Thymus (tissue), 11 donors: ENCODE data around the gene NUP153. TPM values are rescaled to one million over a fixed set of nuclear protein-coding genes. Genes with fewer than 3 reads are reported as not detected.

ENCODE experiments used
- DNase-seq, 9 donors: peaks; one replicate each; pipeline ENCODE4 v3.0.0-alpha.2; 2013; ENCODE audit warnings: low spot score in 9 of 9, low read depth in 6 of 9, missing footprints in 1 of 9
- H3K27ac ChIP-seq, 2 donors: one replicate each; pipeline ENCODE4 v1.5.1; 2013; ENCODE audit warnings: control low read depth in 1 of 2, low read depth in 1 of 2, low read length in 1 of 2, mild to moderate bottlenecking in 1 of 2, moderate library complexity in 1 of 2
- H3K27me3 ChIP-seq, 2 donors: one replicate each; pipeline ENCODE4 v1.5.1; 2013; ENCODE audit warnings: low read length in 1 of 2; ENCODE audit not compliant: control insufficient read depth in 2 of 2, insufficient read depth in 1 of 2
- H3K36me3 ChIP-seq, 2 donors: one replicate each; pipeline ENCODE4 v1.5.1; 2013; ENCODE audit warnings: low read length in 1 of 2, mild to moderate bottlenecking in 1 of 2, moderate library complexity in 1 of 2; ENCODE audit not compliant: control insufficient read depth in 2 of 2, insufficient read depth in 2 of 2
- H3K4me1 ChIP-seq, 2 donors: one replicate each; pipeline ENCODE4 v1.5.1; 2013; ENCODE audit warnings: low read length in 2 of 2; ENCODE audit not compliant: control insufficient read depth in 2 of 2, insufficient read depth in 2 of 2
- H3K4me3 ChIP-seq, 2 donors: one replicate each; pipeline ENCODE4 v1.5.1; 2013; ENCODE audit warnings: low read length in 2 of 2, control low read depth in 1 of 2, mild to moderate bottlenecking in 1 of 2
- H3K9me3 ChIP-seq, 2 donors: one replicate each; pipeline ENCODE4 v1.5.1; 2013; ENCODE audit warnings: low read length in 1 of 2, mild to moderate bottlenecking in 1 of 2; ENCODE audit not compliant: control insufficient read depth in 2 of 2, insufficient read depth in 1 of 2
- WGBS: extraction: QIAGEN DNeasy Blood & Tissue Kit; methylation state at CpG from one replicate; pipeline ENCODE4 v1.1.7; 2013; 5-methylcytosine and 5-hydroxymethylcytosine counted together
- polyA plus RNA-seq: library from polyadenylated mRNA; stranded (reverse); fragments of 200-250 nt; gene quantifications from one replicate; pipeline ENCODE4 v1.2.3, GENCODE V29; 2013
- total RNA-seq: library from RNA; stranded (reverse); fragments of 120-200 nt; gene quantifications from one replicate; pipeline ENCODE4 v1.2.4, GENCODE V29; 2013
- donor health status: healthy.

The NUP153 gene
- total and polyA plus RNA-seq, 2 donors = 14.9 to 32.5 TPM

GRCh38 chr6:17673543-17674254, 33.0 kb downstream of the NUP153 start:
- Histone ChIP-seq H3K27me3 (no peaks in the 10 kb centered on the region), H3K4me1 (no peaks in the 10 kb centered on the region), H3K4me3 (no peak overlapping the region), H3K27ac (no peak overlapping the region), H3K9me3 (no peaks in the 10 kb centered on the region), H3K36me3 (peaks cover 25 to 61% of the 10 kb centered on the region in 2 donors)
- WGBS = 97% methylated on average over 4 of the region's 4 CpGs
- no peak for DNase-seq

DNA sequence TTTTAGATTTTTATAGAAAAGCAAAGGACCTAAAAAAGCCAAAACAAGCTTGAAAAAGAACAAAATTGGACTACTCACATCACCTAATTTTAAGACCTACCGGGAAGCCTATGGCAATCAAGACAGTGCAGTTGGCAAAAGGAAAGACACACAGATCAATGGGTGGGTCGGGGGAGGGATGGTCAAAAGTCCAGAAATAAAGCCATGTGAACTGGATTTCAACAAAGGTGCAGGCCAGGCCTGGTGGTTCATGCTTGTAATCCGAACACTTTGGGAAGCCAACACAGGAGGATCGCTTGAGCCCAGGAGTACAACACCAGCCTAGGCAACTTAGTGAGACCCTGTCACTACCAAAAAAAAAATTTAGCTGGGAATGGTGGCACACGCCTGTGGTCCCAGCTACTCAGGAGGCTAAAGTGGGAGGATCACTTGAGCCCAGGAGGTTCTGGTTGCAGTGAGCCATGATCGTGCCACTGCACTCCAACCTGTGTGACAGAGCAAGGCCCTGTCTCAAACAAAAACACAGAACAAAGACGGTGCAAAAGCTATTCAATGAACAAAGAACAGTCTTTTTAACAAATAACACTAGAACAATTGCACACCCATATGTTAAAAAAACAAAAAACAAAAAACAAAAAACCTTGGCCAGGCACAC, 34.5 kb downstream of the NUP153 start:
- no peak overlapping the region for H3K27ac ChIP-seq
- no peak overlapping the region for H3K4me3 ChIP-seq
- no peaks in the 10 kb centered on the region for H3K4me1 ChIP-seq
- no peaks in the 10 kb centered on the region for H3K9me3 ChIP-seq
- H3K36me3 ChIP-seq = peaks cover 32 to 67% of the 10 kb centered on the region in 2 donors
- no peaks in the 10 kb centered on the region for H3K27me3 ChIP-seq
- 99% methylated on average over 7 of the region's 7 CpGs for WGBS
- no peak for DNase-seq

DNA sequence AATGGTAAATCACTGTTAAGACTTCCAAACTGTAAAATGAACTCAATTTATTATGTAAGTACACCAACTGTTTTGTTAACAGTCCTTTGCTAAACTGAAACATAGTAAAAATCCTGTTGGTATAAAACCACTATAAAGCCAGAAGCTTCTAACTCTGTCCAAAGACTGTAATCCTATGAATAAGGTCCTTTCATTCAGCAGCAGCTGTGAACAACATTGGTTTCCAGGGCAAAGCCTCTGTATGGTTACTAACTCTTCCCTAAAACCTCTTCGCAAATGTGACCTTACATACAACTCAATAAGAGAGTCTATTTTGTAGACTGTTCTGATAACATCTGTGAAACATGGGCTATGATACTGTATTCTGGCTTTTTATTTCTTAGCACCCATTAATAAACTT, 40.1 kb downstream of the NUP153 start:
- Histone ChIP-seq H3K36me3 (peaks cover 11 to 54% of the 10 kb centered on the region in 2 donors), H3K27me3 (no peaks in the 10 kb centered on the region), H3K4me3 (no peak overlapping the region), H3K4me1 (no peaks in the 10 kb centered on the region), H3K9me3 (no peaks in the 10 kb centered on the region), H3K27ac (no peak overlapping the region)
- DNase-seq = no peak
- WGBS = 97% methylated on average over 1 of the region's 1 CpG

DNA sequence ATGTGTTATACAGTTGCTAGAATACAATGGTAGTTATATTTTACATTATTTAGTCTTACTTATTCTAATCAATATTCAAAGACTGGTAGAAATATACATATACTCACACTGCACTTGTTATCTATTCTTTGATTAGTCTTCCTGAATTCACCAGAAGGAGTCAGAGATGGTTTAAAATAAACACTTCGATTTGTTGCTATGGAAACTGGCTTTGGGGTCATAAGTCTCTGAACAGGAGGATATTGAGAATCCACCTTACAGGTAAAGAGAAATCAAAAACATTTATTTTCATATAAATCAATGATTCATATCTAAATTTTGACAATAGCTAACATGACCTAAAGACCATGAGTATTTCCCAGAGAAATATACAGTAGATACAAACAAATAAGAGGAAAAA, 41.6 kb downstream of the NUP153 start:
- H3K36me3 ChIP-seq = peaks cover 19 to 55% of the 10 kb centered on the region in 2 donors
- H3K4me3 ChIP-seq = no peak overlapping the region
- no peaks in the 10 kb centered on the region for H3K27me3 ChIP-seq
- no peaks in the 10 kb centered on the region for H3K9me3 ChIP-seq
- H3K27ac ChIP-seq = no peak overlapping the region
- no peak for DNase-seq
- no peaks in the 10 kb centered on the region for H3K4me1 ChIP-seq
- 93% methylated on average over 1 of the region's 1 CpG for WGBS

- Histone ChIP-seq H3K4me3 (no peak overlapping the region), H3K27ac (no peak overlapping the region), H3K36me3 (peaks cover 11 to 51% of the 10 kb centered on the region in 2 donors), H3K9me3 (no peaks in the 10 kb centered on the region), H3K4me1 (no peaks in the 10 kb centered on the region), H3K27me3 (no peaks in the 10 kb centered on the region)
- WGBS = 97% methylated on average over 4 of the region's 4 CpGs
- no peak for DNase-seq
These were observed 43.5 kb downstream of the NUP153 start for GRCh38 chr6:17663226-17663625.

DNA sequence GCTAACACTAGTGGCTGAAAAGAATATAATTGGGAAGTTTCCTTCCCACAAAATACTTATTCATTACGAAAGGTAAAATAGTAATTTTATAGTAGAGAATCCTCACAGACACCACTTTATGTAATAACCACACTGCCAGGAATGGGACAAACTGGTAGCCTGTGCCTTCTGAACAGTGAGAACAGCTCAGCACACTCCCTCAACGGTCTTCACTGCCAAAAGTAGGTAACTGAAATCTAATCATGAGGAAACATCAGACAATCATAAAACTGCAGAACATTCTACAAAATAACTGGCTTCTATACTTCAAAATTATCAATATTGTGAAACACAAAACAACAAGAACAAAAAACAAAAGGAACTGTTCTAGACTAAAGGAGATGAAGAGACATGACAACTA, 44.1 kb downstream of the NUP153 start:
- H3K36me3 ChIP-seq = peaks cover 8 to 52% of the 10 kb centered on the region in 2 donors
- H3K4me3 ChIP-seq = no peak overlapping the region
- DNase-seq = no peak
- no peaks in the 10 kb centered on the region for H3K4me1 ChIP-seq
- no peak overlapping the region for H3K27ac ChIP-seq
- H3K27me3 ChIP-seq = no peaks in the 10 kb centered on the region
- H3K9me3 ChIP-seq = no peaks in the 10 kb centered on the region
- WGBS = 87% methylated on average over 2 of the region's 2 CpGs

DNA sequence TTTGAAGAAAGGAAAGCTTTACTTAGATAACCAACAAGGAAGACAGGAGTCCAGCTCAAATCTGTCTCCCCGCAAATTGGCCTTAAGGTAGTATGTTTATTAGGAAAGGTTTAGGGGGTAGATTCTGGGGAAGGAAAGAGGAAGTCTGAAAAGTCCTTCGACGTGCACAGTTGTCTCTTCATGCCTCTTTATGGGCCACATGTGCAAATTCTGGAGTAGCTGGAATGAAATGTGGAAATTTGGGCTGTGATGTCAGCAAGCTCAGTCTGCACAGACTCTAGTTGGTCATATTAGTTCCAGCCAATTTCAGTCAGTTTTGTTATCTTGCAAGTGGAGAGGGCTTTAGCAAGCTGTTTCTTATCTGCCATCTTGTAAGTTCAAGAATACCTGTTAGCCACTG, 50.1 kb downstream of the NUP153 start:
- no peaks in the 10 kb centered on the region for H3K9me3 ChIP-seq
- H3K4me3 ChIP-seq = no peak overlapping the region
- no peaks in the 10 kb centered on the region for H3K27me3 ChIP-seq
- H3K36me3 ChIP-seq = peaks cover 10 to 51% of the 10 kb centered on the region in 2 donors
- no peak overlapping the region for H3K27ac ChIP-seq
- DNase-seq = no peak
- 64% methylated on average over 3 of the region's 3 CpGs for WGBS
- no peaks in the 10 kb centered on the region for H3K4me1 ChIP-seq

DNA sequence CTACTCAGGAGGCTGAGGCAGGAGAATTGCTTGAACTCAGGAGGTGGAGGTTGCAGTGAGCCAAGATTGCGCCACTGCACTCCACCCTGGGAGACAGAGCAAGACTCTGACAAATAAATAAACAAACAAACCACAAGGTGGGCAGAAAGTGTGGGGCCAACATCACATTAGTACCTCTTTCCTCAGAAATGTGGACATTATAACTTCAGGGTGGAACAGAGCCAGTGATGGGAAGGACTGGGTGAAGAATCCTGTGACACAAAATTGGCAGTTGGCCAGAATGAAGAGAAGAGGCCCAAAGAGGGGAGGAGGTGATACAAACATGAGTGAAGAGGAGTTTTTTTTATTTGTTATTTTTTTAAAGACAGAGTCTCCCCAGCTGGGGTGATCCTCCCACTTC, 50.6 kb downstream of the NUP153 start:
- no peaks in the 10 kb centered on the region for H3K4me1 ChIP-seq
- H3K4me3 ChIP-seq = no peak overlapping the region
- H3K36me3 ChIP-seq = peaks cover 6 to 48% of the 10 kb centered on the region in 2 donors
- no peaks in the 10 kb centered on the region for H3K27me3 ChIP-seq
- H3K9me3 ChIP-seq = no peaks in the 10 kb centered on the region
- H3K27ac ChIP-seq = no peak overlapping the region
- no peak for DNase-seq
- WGBS = 100% methylated on average over 1 of the region's 1 CpG

GRCh38 chr6:17653198-17653882, 53.4 kb downstream of the NUP153 start:
- Histone ChIP-seq H3K4me3 (no peak overlapping the region), H3K27me3 (no peaks in the 10 kb centered on the region), H3K9me3 (no peaks in the 10 kb centered on the region), H3K36me3 (peaks cover 16 to 41% of the 10 kb centered on the region in 2 donors), H3K27ac (no peak overlapping the region), H3K4me1 (no peaks in the 10 kb centered on the region)
- 79% methylated on average over 5 of the region's 5 CpGs for WGBS
- DNase-seq = no peak
